H9 (cell line): Measurements from ENCODE around the gene SELENOS. TPM values are rescaled to one million over a fixed set of nuclear protein-coding genes. Genes with fewer than 3 reads are reported as not detected.
A peak's percentile ranks its signal among the peaks of the same experiment; 100 is the strongest.

ENCODE experiments used
- DNase-seq: peaks from one replicate; pipeline ENCODE4 v3.0.0-alpha.2; 2017
- H2AFZ ChIP-seq: one replicate; pipeline ENCODE4 v1.6.1; 2013; ENCODE audit warnings: mild to moderate bottlenecking, low read length, control low read depth, moderate library complexity
- H2AK5ac ChIP-seq: 2 replicates; pipeline ENCODE4 v1.6.1; 2013; ENCODE audit warnings: low read length, control low read depth, mixed read lengths; ENCODE audit not compliant: insufficient read length
- H2BK120ac ChIP-seq: one replicate; pipeline ENCODE4 v1.6.1; 2013; ENCODE audit warnings: low read depth, mild to moderate bottlenecking, low read length, control low read depth, inconsistent platforms; ENCODE audit not compliant: poor library complexity, severe bottlenecking
- H2BK12ac ChIP-seq: 2 replicates; pipeline ENCODE4 v1.6.1; 2013; ENCODE audit warnings: low read length, control low read depth, mixed read lengths, low read depth; ENCODE audit not compliant: insufficient read length
- H2BK15ac ChIP-seq: 2 replicates; pipeline ENCODE4 v1.6.1; 2013; ENCODE audit warnings: low read depth, low read length, control low read depth
- H2BK20ac ChIP-seq: one replicate; pipeline ENCODE4 v1.6.1; 2013; ENCODE audit warnings: low read depth, mild to moderate bottlenecking, low read length, control low read depth, inconsistent platforms; ENCODE audit not compliant: poor library complexity, severe bottlenecking
- H2BK5ac ChIP-seq: 2 replicates; pipeline ENCODE4 v1.6.1; 2013; ENCODE audit warnings: low read length, control low read depth, mixed read lengths; ENCODE audit not compliant: insufficient read length
- H3K14ac ChIP-seq: 2 replicates; pipeline ENCODE4 v1.6.1; 2013; ENCODE audit warnings: low read length, control low read depth; ENCODE audit not compliant: insufficient read depth
- H3K18ac ChIP-seq: 2 replicates; pipeline ENCODE4 v1.6.1; 2013; ENCODE audit warnings: low read depth, mild to moderate bottlenecking, mixed read lengths, low read length, control low read depth; ENCODE audit not compliant: insufficient read length
- H3K23ac ChIP-seq: 2 replicates; pipeline ENCODE4 v1.6.1; 2013; ENCODE audit warnings: low read length, control low read depth, mixed read lengths, low read depth; ENCODE audit not compliant: insufficient read length
- H3K23me2 ChIP-seq: 2 replicates; pipeline ENCODE4 v1.6.1; 2013; ENCODE audit warnings: low read depth, mild to moderate bottlenecking, mixed read lengths, low read length, control low read depth; ENCODE audit not compliant: insufficient read length, poor library complexity, severe bottlenecking
- H3K27ac ChIP-seq: 2 replicates; pipeline ENCODE4 v1.5.1; 2013; ENCODE audit warnings: low read length, control low read depth, mixed read lengths, low read depth; ENCODE audit not compliant: insufficient read length
- H3K27me3 ChIP-seq: 2 replicates; pipeline ENCODE4 v1.6.1; 2013; ENCODE audit warnings: low read length, control low read depth, inconsistent platforms; ENCODE audit not compliant: insufficient read depth
- H3K4ac ChIP-seq: 2 replicates; pipeline ENCODE4 v1.6.1; 2013; ENCODE audit warnings: low read depth, mild to moderate bottlenecking, control low read depth, inconsistent platforms, low read length, moderate library complexity
- H3K4me1 ChIP-seq: 2 replicates; pipeline ENCODE4 v1.6.1; 2013; ENCODE audit warnings: low read length, control low read depth, inconsistent platforms; ENCODE audit not compliant: insufficient read depth
- H3K4me2 ChIP-seq: 2 replicates; pipeline ENCODE4 v1.6.1; 2013; ENCODE audit warnings: low read length, control low read depth, mixed read lengths; ENCODE audit not compliant: insufficient read length, insufficient read depth
- H3K56ac ChIP-seq: 2 replicates; pipeline ENCODE4 v1.6.1; 2013; ENCODE audit warnings: low read depth, mild to moderate bottlenecking, mixed read lengths, low read length, control low read depth; ENCODE audit not compliant: insufficient read length
- H3K79me1 ChIP-seq: 2 replicates; pipeline ENCODE4 v1.6.1; 2013; ENCODE audit warnings: low read depth, mild to moderate bottlenecking, moderate library complexity, low read length, control low read depth, inconsistent platforms; ENCODE audit not compliant: insufficient read depth, poor library complexity, severe bottlenecking
- H3K79me2 ChIP-seq: 2 replicates; pipeline ENCODE4 v1.6.1; 2013; ENCODE audit warnings: low read length, control low read depth, inconsistent platforms; ENCODE audit not compliant: insufficient read depth
- H3K9ac ChIP-seq: 2 replicates; pipeline ENCODE4 v1.6.1; 2013; ENCODE audit warnings: low read length, control low read depth, mixed read lengths; ENCODE audit not compliant: insufficient read length; ENCODE audit errors: extremely low read depth
- H3K9me3 ChIP-seq: one replicate; pipeline ENCODE4 v1.6.1; 2013; ENCODE audit warnings: low read depth, low read length, inconsistent platforms; ENCODE audit not compliant: control insufficient read depth
- H3T11ph ChIP-seq: one replicate; pipeline ENCODE4 v1.6.1; 2013; ENCODE audit warnings: mild to moderate bottlenecking, low read length, control low read depth, inconsistent platforms
- H4K20me1 ChIP-seq: one replicate; pipeline ENCODE4 v1.6.1; 2013; ENCODE audit not compliant: control insufficient read depth, insufficient read length, insufficient read depth
- H4K5ac ChIP-seq: 2 replicates; pipeline ENCODE4 v1.6.1; 2013; ENCODE audit warnings: low read depth, mild to moderate bottlenecking, mixed read lengths, low read length, control low read depth; ENCODE audit not compliant: insufficient read length
- H4K8ac ChIP-seq: replicated peaks from 2 replicates; pipeline ENCODE4 v1.6.1; 2013; ENCODE audit warnings: low read length, control low read depth, mixed read lengths, low read depth; ENCODE audit not compliant: insufficient read length
- H4K91ac ChIP-seq: 2 replicates; pipeline ENCODE4 v1.6.1; 2013; ENCODE audit warnings: low read depth, mild to moderate bottlenecking, moderate library complexity, mixed read lengths, low read length, control low read depth; ENCODE audit not compliant: insufficient read length
- H3K27ac Mint-ChIP-seq, 3 experiments: 2 replicates in 2 of 3; 3 replicates in 1 of 3; pipeline ENCODE4 v1.8.0; 2020 to 2021; ENCODE audit warnings: mixed read lengths in 3 of 3, mild to moderate bottlenecking in 1 of 3, moderate library complexity in 1 of 3
- H3K27me3 Mint-ChIP-seq: 2 replicates; pipeline ENCODE4 v1.8.0; 2021; ENCODE audit warnings: low read depth, mild to moderate bottlenecking, moderate library complexity, mixed read lengths
- H3K36me3 Mint-ChIP-seq, 3 experiments: 2 replicates in 2 of 3; 3 replicates in 1 of 3; pipeline ENCODE4 v1.8.0; 2020 to 2021; ENCODE audit warnings: low read depth in 3 of 3, mixed read lengths in 3 of 3; ENCODE audit not compliant: insufficient read depth in 1 of 3
- H3K4me1 Mint-ChIP-seq, 2 experiments: 2 replicates each; pipeline ENCODE4 v1.8.0; 2020; ENCODE audit warnings: mixed read lengths in 2 of 2
- H3K4me3 Mint-ChIP-seq, 2 experiments: 2 replicates in 1 of 2; 3 replicates in 1 of 2; pipeline ENCODE4 v1.8.0; 2020 to 2021; ENCODE audit warnings: mild to moderate bottlenecking in 2 of 2, mixed read lengths in 2 of 2, moderate library complexity in 1 of 2
- H3K9me3 Mint-ChIP-seq, 2 experiments: 2 replicates in 1 of 2; 3 replicates in 1 of 2; pipeline ENCODE4 v1.8.0; 2020; ENCODE audit warnings: mild to moderate bottlenecking in 2 of 2, mixed read lengths in 2 of 2, moderate library complexity in 1 of 2
- CTCF ChIP-seq: fragments of 200-600 bp; sonication (generic); conservative IDR thresholded peaks from 3 replicates; pipeline ENCODE4 v1.8.0; 2021; ENCODE audit warnings: antibody characterized with exemption, mild to moderate bottlenecking
- WGBS: extraction: QIAGEN DNeasy Blood & Tissue Kit; methylation state at CpG from one replicate; pipeline ENCODE4 v1.1.7; 2013; ENCODE audit warnings: missing lambda C conversion rate, low lambda C conversion rate, mixed read lengths; ENCODE audit not compliant: insufficient read length; ENCODE audit errors: extremely low coverage; 5-methylcytosine and 5-hydroxymethylcytosine counted together
- total RNA-seq: library from RNA; stranded (reverse); gene quantifications from 2 replicates; pipeline ENCODE4 v1.2.1, GENCODE V29; 2021

SELENOS gene
- total RNA-seq, 1 experiment from 2014 or later = 57.7 TPM

GRCh38 chr15:101242999-101243336, 34.3 kb downstream of the SELENOS start:
- Histone ChIP-seq H3K4me1 (peaks cover 11% of the 10 kb centered on the region), H3K23ac (no peak overlapping the region), H2BK15ac (no peak overlapping the region), H2BK20ac (no peak overlapping the region), H3K18ac (no peak overlapping the region), H4K5ac (no peak overlapping the region), H2AFZ (no peak overlapping the region), H4K8ac (no peak overlapping the region), H3K56ac (no peak overlapping the region), H2BK12ac (no peak overlapping the region), H3K79me1 (peaks cover 6% of the 10 kb centered on the region), H2BK120ac (no peak overlapping the region), H3K23me2 (no peaks in the 10 kb centered on the region), H3K4me2 (no peak overlapping the region), H2AK5ac (no peak overlapping the region), H2BK5ac (no peak overlapping the region), H3K4ac (no peak overlapping the region), H3T11ph (no peak overlapping the region), H3K9me3 (no peaks in the 10 kb centered on the region), H4K20me1 (peaks cover 5% of the 10 kb centered on the region), H3K14ac (no peak overlapping the region), H3K9ac (no peak overlapping the region), H3K79me2 (peaks cover 76% of the 10 kb centered on the region), H3K27me3 (no peaks in the 10 kb centered on the region), H4K91ac (no peak overlapping the region), H3K27ac (no peak overlapping the region)
- Mint-ChIP-seq H3K27me3 (no peaks in the 10 kb centered on the region), H3K9me3 (no peaks in the 10 kb centered on the region), H3K4me3 (no peak overlapping the region), H3K4me1 (peaks cover 58 to 74% of the 10 kb centered on the region in 2 experiments), H3K27ac (peak overlapping the region in 1 of 3 experiments; percentile 33; a peak in 1 of 7 replicates), H3K36me3 (peaks cover 0 to 10% (median 4%) of the 10 kb centered on the region in 3 experiments; a peak in 4 of 7 replicates)
- no peak for TF ChIP-seq CTCF
- no CpG with 5 or more reads among the region's 6 CpGs for WGBS
- DNase-seq = no peak
